ENCODE measurements around the gene PGAM5. TPM values are rescaled to one million over a fixed set of nuclear protein-coding genes. Genes with fewer than 3 reads are reported as not detected.

Gene PGAM5
- total and polyA plus RNA-seq, 2 of the 13 experiments (the other 11 are each of a cell fraction or from before 2014, with no cell fraction given): 18.0 to 77.9 TPM

DNA sequence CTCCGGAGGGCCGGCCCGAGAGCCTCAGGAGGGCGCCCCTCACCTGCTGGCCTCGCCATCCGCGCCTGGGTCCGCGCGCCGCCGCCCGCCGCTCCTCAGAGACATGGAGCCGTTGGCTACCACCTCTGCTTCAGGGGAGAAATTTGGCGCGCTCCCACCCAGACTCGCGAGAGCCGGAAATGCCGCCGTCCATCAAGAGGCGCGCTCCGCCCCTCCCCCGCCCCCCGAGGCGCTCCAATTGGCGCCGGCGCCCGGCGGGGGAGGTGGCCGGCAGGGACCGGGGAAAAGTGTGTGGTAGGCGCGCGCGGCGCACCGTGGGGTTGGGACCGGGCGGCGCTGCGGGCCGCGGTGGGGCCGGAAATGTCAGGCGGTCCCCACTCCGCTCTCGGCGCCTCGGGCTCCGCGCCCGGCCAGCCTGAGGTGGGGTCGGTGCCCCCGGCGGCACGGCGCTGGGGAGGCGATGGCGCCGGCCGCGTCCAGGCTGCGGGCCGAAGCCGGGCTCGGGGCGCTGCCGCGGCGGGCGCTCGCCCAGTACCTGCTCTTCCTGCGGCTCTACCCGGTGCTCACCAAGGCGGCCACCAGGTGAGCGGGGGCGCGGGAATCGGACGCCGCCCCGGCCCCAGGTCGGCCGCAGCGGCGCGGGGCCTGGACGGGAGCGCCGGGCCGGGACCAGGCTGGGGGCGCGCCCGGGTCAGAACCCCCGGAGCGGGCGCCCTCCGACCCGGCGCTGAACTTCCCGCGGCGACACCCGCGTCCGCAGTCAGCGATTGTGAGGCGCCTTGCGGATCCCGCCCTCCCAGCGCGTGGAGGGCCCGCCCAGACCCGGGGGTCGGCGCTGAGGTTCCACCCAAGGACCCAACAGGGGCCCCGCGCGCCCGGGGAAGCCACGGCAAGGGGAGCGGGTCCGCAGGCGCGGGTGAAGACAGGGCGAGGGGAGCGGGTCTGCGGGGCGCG is 23.2 kb upstream of the PGAM5 start, which contains the start of the genes POLE and PXMP2 (continued):
- TF ChIP-seq, protein P1, sequence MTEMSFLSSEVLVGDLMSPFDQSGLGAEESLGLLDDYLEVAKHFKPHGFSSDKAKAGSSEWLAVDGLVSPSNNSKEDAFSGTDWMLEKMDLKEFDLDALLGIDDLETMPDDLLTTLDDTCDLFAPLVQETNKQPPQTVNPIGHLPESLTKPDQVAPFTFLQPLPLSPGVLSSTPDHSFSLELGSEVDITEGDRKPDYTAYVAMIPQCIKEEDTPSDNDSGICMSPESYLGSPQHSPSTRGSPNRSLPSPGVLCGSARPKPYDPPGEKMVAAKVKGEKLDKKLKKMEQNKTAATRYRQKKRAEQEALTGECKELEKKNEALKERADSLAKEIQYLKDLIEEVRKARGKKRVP (CRISPR knock-in tag; IDR thresholded peaks at IDR 0.05): 0 out of 4 replicates have a peak, but pooled peaks of 1 of the 2 experiments have one; percentile 11
- TF ChIP-seq ZKSCAN1 (IDR thresholded peaks at IDR 0.05; ENCODE audit: low read length): 0 out of 2 replicates have a peak, but pooled peaks have one; percentile 25
- TF ChIP-seq, protein P2, sequence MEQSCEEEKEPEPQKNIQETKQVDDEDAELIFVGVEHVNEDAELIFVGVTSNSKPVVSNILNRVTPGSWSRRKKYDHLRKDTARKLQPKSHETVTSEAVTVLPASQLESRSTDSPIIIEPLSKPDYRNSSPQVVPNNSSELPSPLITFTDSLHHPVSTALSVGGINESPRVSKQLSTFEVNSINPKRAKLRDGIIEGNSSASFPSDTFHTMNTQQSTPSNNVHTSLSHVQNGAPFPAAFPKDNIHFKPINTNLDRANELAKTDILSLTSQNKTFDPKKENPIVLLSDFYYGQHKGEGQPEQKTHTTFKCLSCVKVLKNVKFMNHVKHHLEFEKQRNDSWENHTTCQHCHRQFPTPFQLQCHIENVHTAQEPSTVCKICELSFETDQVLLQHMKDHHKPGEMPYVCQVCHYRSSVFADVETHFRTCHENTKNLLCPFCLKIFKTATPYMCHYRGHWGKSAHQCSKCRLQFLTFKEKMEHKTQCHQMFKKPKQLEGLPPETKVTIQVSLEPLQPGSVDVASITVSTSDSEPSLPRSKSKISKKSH (CRISPR knock-in tag; IDR thresholded peaks at IDR 0.05; ENCODE audit: borderline replicate concordance): 0 out of 2 replicates have a peak, but pooled peaks have one; percentile 35
- TF ChIP-seq, protein P3, sequence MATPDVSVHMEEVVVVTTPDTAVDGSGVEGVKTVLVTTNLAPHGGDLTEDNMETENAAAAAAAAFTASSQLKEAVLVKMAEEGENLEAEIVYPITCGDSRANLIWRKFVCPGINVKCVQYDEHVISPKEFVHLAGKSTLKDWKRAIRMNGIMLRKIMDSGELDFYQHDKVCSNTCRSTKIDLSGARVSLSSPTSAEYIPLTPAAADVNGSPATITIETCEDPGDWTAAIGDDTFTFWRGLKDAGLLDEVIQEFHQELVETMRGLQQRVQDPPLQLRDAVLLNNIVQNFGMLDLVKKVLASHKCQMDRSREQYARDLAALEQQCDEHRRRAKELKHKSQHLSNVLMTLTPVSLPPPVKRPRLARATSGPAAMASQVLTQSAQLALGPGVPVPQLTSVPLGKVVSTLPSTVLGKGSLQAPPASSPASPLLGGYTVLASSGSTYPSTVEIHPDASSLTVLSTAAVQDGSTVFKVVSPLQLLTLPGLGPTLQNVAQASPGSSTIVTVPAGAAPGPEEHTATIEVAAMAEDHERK (CRISPR knock-in tag; IDR thresholded peaks at IDR 0.05; ENCODE audit: low read depth): no peak
- TF ChIP-seq, protein P4, sequence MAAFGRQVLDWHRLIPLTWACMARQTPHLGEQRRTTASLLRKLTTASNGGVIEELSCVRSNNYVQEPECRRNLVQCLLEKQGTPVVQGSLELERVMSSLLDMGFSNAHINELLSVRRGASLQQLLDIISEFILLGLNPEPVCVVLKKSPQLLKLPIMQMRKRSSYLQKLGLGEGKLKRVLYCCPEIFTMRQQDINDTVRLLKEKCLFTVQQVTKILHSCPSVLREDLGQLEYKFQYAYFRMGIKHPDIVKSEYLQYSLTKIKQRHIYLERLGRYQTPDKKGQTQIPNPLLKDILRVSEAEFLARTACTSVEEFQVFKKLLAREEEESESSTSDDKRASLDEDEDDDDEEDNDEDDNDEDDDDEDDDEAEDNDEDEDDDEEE (CRISPR knock-in tag; IDR thresholded peaks at IDR 0.05): no peak
- TF ChIP-seq, protein P5, sequence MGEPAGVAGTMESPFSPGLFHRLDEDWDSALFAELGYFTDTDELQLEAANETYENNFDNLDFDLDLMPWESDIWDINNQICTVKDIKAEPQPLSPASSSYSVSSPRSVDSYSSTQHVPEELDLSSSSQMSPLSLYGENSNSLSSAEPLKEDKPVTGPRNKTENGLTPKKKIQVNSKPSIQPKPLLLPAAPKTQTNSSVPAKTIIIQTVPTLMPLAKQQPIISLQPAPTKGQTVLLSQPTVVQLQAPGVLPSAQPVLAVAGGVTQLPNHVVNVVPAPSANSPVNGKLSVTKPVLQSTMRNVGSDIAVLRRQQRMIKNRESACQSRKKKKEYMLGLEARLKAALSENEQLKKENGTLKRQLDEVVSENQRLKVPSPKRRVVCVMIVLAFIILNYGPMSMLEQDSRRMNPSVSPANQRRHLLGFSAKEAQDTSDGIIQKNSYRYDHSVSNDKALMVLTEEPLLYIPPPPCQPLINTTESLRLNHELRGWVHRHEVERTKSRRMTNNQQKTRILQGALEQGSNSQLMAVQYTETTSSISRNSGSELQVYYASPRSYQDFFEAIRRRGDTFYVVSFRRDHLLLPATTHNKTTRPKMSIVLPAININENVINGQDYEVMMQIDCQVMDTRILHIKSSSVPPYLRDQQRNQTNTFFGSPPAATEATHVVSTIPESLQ (CRISPR knock-in tag; conservative IDR thresholded peaks at IDR 0.05): no peak
- TF ChIP-seq ZNF652 (CRISPR knock-in tag; IDR thresholded peaks at IDR 0.05; ENCODE audit: borderline replicate concordance, low read depth): no peak
- TF ChIP-seq, protein P6, sequence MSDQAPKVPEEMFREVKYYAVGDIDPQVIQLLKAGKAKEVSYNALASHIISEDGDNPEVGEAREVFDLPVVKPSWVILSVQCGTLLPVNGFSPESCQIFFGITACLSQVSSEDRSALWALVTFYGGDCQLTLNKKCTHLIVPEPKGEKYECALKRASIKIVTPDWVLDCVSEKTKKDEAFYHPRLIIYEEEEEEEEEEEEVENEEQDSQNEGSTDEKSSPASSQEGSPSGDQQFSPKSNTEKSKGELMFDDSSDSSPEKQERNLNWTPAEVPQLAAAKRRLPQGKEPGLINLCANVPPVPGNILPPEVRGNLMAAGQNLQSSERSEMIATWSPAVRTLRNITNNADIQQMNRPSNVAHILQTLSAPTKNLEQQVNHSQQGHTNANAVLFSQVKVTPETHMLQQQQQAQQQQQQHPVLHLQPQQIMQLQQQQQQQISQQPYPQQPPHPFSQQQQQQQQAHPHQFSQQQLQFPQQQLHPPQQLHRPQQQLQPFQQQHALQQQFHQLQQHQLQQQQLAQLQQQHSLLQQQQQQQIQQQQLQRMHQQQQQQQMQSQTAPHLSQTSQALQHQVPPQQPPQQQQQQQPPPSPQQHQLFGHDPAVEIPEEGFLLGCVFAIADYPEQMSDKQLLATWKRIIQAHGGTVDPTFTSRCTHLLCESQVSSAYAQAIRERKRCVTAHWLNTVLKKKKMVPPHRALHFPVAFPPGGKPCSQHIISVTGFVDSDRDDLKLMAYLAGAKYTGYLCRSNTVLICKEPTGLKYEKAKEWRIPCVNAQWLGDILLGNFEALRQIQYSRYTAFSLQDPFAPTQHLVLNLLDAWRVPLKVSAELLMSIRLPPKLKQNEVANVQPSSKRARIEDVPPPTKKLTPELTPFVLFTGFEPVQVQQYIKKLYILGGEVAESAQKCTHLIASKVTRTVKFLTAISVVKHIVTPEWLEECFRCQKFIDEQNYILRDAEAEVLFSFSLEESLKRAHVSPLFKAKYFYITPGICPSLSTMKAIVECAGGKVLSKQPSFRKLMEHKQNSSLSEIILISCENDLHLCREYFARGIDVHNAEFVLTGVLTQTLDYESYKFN (CRISPR knock-in tag; conservative IDR thresholded peaks at IDR 0.05): no peak
- TF ChIP-seq ESRRA (CRISPR knock-in tag; IDR thresholded peaks at IDR 0.05; ENCODE audit: low read depth): no peak
- TF ChIP-seq HNF4A (CRISPR knock-in tag; IDR thresholded peaks at IDR 0.05): no peak
- TF ChIP-seq KDM2A (CRISPR knock-in tag; IDR thresholded peaks at IDR 0.05; ENCODE audit: borderline replicate concordance, low read depth): peak; percentile 80; the same call in 1 of the 2 replicates
- no peak for TF ChIP-seq ONECUT2 (CRISPR knock-in tag; IDR thresholded peaks at IDR 0.05)
- peak; percentile 99 for TF ChIP-seq CHD2 (IDR thresholded peaks at IDR 0.05; ENCODE audit: low read depth, low read length)
- no peak for TF ChIP-seq ZBTB7B (CRISPR knock-in tag; IDR thresholded peaks at IDR 0.05)
- no peak for TF ChIP-seq SOX5 (CRISPR knock-in tag; IDR thresholded peaks at IDR 0.05; ENCODE audit: borderline replicate concordance)
- TF ChIP-seq HOXA7 (CRISPR knock-in tag; IDR thresholded peaks at IDR 0.05): no peak
- no peak for TF ChIP-seq ZNF431 (CRISPR knock-in tag; IDR thresholded peaks at IDR 0.05; ENCODE audit: borderline replicate concordance, low read depth)
